Right hindlimb (tissue), 1 donor: ENCODE measurements around the gene CD2AP.
"Not testable (repeated sequence)": the region's sequence is repeated elsewhere in the genome, so short reads cannot be mapped to it uniquely, and the experiment has no call there.

ENCODE experiments used
- DNase-seq: peaks from one replicate; pipeline ENCODE4 v3.0.0-alpha.2; 2018

CD2AP gene

GRCh38 chr6:47502920-47503319 lies 25.3 kb downstream of the CD2AP start:
- DNase-seq, result no peak

- no peak for DNase-seq
Observed at GRCh38 chr6:47509937-47510336, 32.3 kb downstream of the CD2AP start.

- DNase-seq, result no peak
Observed at GRCh38 chr6:47512872-47513271, 35.3 kb downstream of the CD2AP start.

GRCh38 chr6:47519279-47519678 lies 41.7 kb downstream of the CD2AP start:
- DNase-seq, result no peak

- no peak for DNase-seq
Observed at GRCh38 chr6:47520282-47520681, 42.7 kb downstream of the CD2AP start.

- no peak for DNase-seq
Observed at GRCh38 chr6:47521961-47522360, 44.4 kb downstream of the CD2AP start.

- no peak for DNase-seq
Observed at GRCh38 chr6:47524136-47524845, 46.7 kb downstream of the CD2AP start.

- DNase-seq, result no peak
Observed at GRCh38 chr6:47525330-47526057, 47.9 kb downstream of the CD2AP start.

- DNase-seq, result no peak
Observed at GRCh38 chr6:47527274-47527673, 49.7 kb downstream of the CD2AP start.

GRCh38 chr6:47529734-47530133 lies 52.1 kb downstream of the CD2AP start:
- DNase-seq, result no peak

GRCh38 chr6:47532981-47533585 lies 55.5 kb downstream of the CD2AP start:
- no peak for DNase-seq

GRCh38 chr6:47534063-47534462 lies 56.5 kb downstream of the CD2AP start:
- no peak for DNase-seq

GRCh38 chr6:47535316-47536225 lies 58.0 kb downstream of the CD2AP start:
- DNase-seq, result no peak

GRCh38 chr6:47536816-47537401 lies 59.3 kb downstream of the CD2AP start:
- DNase-seq, result no peak

GRCh38 chr6:47545223-47545622 lies 67.6 kb downstream of the CD2AP start:
- DNase-seq, result no peak

GRCh38 chr6:47551670-47552069 lies 74.1 kb downstream of the CD2AP start:
- no peak for DNase-seq

GRCh38 chr6:47552319-47552718 lies 74.7 kb downstream of the CD2AP start:
- no peak for DNase-seq

GRCh38 chr6:47553243-47553642 lies 75.7 kb downstream of the CD2AP start:
- DNase-seq, result not testable (repeated sequence)

- DNase-seq, result not testable (repeated sequence)
Observed at GRCh38 chr6:47556459-47556858, 78.9 kb downstream of the CD2AP start.

GRCh38 chr6:47563162-47563561 lies 85.6 kb downstream of the CD2AP start:
- DNase-seq, result no peak

- not testable (repeated sequence) for DNase-seq
Observed at GRCh38 chr6:47566602-47567001, 89.0 kb downstream of the CD2AP start.

- DNase-seq, result no peak
Observed at GRCh38 chr6:47567586-47567985, 90.0 kb downstream of the CD2AP start.

- no peak for DNase-seq
Observed at GRCh38 chr6:47571488-47571887, 93.9 kb downstream of the CD2AP start.
